ENCODE results near the gene LACTBL1. TPM values are rescaled to one million over a fixed set of nuclear protein-coding genes. Genes with fewer than 3 reads are reported as not detected.
A peak's percentile ranks its signal among the peaks of the same experiment; 100 is the strongest.

The LACTBL1 gene
- total RNA-seq, 1 donor from 2014 or later = not detected

DNA sequence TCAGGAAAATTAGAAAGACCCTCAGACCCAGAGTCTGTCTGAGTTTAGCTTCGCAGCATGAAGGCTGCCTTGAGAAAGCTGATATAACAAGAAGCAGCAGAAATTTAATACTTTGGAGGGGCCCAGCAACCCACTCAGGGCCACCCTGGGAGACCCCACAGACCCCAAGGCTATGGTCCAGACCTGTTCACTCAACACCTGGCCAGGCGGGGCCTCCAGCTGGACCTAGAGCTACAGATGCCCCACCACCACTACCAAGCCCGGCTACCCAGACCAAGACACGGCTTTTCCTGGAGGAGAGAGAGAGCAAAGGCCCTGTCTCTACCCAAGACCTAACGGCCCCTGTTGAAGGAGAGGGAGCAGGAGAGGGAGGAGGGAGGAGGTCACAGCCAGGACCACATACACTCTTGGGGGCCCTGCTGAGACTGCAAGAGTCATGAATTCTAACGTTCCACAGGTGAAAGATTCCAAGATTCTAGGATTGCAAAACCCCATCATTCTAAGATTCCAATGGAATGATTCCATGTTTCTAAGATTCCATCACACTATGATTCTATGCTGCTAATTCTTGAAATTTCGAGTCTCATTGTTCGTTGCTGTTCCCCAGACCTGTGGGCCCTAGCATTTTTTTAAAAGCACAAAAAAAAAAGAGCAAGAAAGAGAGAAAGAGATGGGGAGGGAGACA, 53.2 kb downstream of the LACTBL1 start:
- Histone ChIP-seq H3K4me3 (ENCODE audit: insufficient read depth, low read depth, low read length) (no peak overlapping the region), H3K27ac (ENCODE audit: low read depth, low read length) (no peak overlapping the region), H3K9ac (ENCODE audit: low read length) (no peak overlapping the region), H3K79me2 (ENCODE audit: insufficient read depth, low read length) (no peaks in the 10 kb centered on the region), H3K4me1 (ENCODE audit: insufficient read depth, low read length) (peaks cover 5% of the 10 kb centered on the region), H3K4me2 (ENCODE audit: low read length) (peak overlapping the region; percentile 8), H2AFZ (ENCODE audit: low read depth, low read length) (no peak overlapping the region), H3K9me3 (ENCODE audit: insufficient read depth, low read depth, low read length) (peaks cover 6% of the 10 kb centered on the region), H3K27me3 (ENCODE audit: insufficient read depth, low read length) (no peaks in the 10 kb centered on the region), H4K20me1 (ENCODE audit: insufficient read depth, low read length) (no peaks in the 10 kb centered on the region), H3K36me3 (ENCODE audit: insufficient read depth, low read length) (no peaks in the 10 kb centered on the region)
- no peak for TF ChIP-seq EZH2 (IDR thresholded peaks at IDR 0.05; ENCODE audit: insufficient read depth, low read length)
- TF ChIP-seq CTCF (IDR thresholded peaks at IDR 0.05; ENCODE audit: insufficient read depth, low read depth, low read length) = no peak
- no peak overlapping the region for H3K4me3 Mint-ChIP-seq (ENCODE audit: unreplicated experiment)
- H3K9me3 Mint-ChIP-seq (ENCODE audit: unreplicated experiment) = peaks cover 7% of the 10 kb centered on the region
- peaks cover 17% of the 10 kb centered on the region for H3K4me1 Mint-ChIP-seq (ENCODE audit: low read depth, unreplicated experiment)
- peaks cover 28% of the 10 kb centered on the region for H3K27me3 Mint-ChIP-seq (ENCODE audit: low read depth, unreplicated experiment)
- H3K27ac Mint-ChIP-seq (ENCODE audit: unreplicated experiment) = no peak overlapping the region
- FAIRE-seq = no peak
- peaks cover 1% of the 10 kb centered on the region for H3K36me3 Mint-ChIP-seq (ENCODE audit: low read depth, unreplicated experiment)
- peak; percentile 47 for DNase-seq (ENCODE audit: low read depth)

- FAIRE-seq (no peak), DNase-seq (ENCODE audit: low read depth) (no peak)
- Mint-ChIP-seq H3K4me1 (ENCODE audit: low read depth, unreplicated experiment) (peaks cover 17% of the 10 kb centered on the region), H3K9me3 (ENCODE audit: unreplicated experiment) (peaks cover 6% of the 10 kb centered on the region), H3K36me3 (ENCODE audit: low read depth, unreplicated experiment) (peaks cover 1% of the 10 kb centered on the region), H3K27me3 (ENCODE audit: low read depth, unreplicated experiment) (peaks cover 33% of the 10 kb centered on the region), H3K4me3 (ENCODE audit: unreplicated experiment) (no peak overlapping the region), H3K27ac (ENCODE audit: unreplicated experiment) (no peak overlapping the region)
- Histone ChIP-seq H4K20me1 (ENCODE audit: insufficient read depth, low read length) (no peaks in the 10 kb centered on the region), H3K4me1 (ENCODE audit: insufficient read depth, low read length) (peaks cover 5% of the 10 kb centered on the region), H3K79me2 (ENCODE audit: insufficient read depth, low read length) (no peaks in the 10 kb centered on the region), H2AFZ (ENCODE audit: low read depth, low read length) (no peak overlapping the region), H3K4me3 (ENCODE audit: insufficient read depth, low read depth, low read length) (no peak overlapping the region), H3K9ac (ENCODE audit: low read length) (no peak overlapping the region), H3K4me2 (ENCODE audit: low read length) (no peak overlapping the region), H3K9me3 (ENCODE audit: insufficient read depth, low read depth, low read length) (peaks cover 6% of the 10 kb centered on the region), H3K27ac (ENCODE audit: low read depth, low read length) (no peak overlapping the region), H3K27me3 (ENCODE audit: insufficient read depth, low read length) (no peaks in the 10 kb centered on the region), H3K36me3 (ENCODE audit: insufficient read depth, low read length) (peaks cover 1% of the 10 kb centered on the region)
- no peak for TF ChIP-seq EZH2 (IDR thresholded peaks at IDR 0.05; ENCODE audit: insufficient read depth, low read length)
- TF ChIP-seq CTCF (IDR thresholded peaks at IDR 0.05; ENCODE audit: insufficient read depth, low read depth, low read length) = no peak
Observed at GRCh38 chr1:22918644-22919043, 54.0 kb downstream of the LACTBL1 start.

DNA sequence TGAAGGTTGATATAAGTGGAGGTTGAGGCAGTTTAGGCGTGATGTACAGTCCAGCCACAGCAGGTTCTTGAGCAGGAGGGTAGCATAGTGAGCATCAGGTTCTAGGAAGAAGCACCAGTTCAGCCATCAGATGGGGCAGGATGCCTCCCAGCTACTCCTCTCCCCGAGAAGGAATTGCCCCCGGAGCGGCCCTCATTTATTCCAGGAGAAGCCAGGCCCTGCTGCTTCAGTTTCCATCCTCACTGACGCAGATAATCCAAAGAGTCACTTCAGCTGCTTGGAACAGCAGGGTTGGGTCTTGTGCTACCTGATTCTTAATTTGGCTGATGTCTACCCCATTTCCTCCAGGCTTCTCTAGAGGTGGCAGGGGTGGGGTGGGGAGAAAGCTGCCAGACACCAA, 54.7 kb downstream of the LACTBL1 start:
- no peak overlapping the region for H3K9ac ChIP-seq (ENCODE audit: low read length)

More for the DNA sequence above, 54.7 kb downstream of the LACTBL1 start:
- no peaks in the 10 kb centered on the region for H4K20me1 ChIP-seq (ENCODE audit: insufficient read depth, low read length)
- no peak overlapping the region for H2AFZ ChIP-seq (ENCODE audit: low read depth, low read length)
- Mint-ChIP-seq H3K4me1 (ENCODE audit: low read depth, unreplicated experiment) (peaks cover 17% of the 10 kb centered on the region), H3K27ac (ENCODE audit: unreplicated experiment) (no peak overlapping the region), H3K36me3 (ENCODE audit: low read depth, unreplicated experiment) (peaks cover 1% of the 10 kb centered on the region), H3K4me3 (ENCODE audit: unreplicated experiment) (no peak overlapping the region), H3K9me3 (ENCODE audit: unreplicated experiment) (no peaks in the 10 kb centered on the region), H3K27me3 (ENCODE audit: low read depth, unreplicated experiment) (peaks cover 33% of the 10 kb centered on the region)
- no peaks in the 10 kb centered on the region for H3K79me2 ChIP-seq (ENCODE audit: insufficient read depth, low read length)
- H3K4me2 ChIP-seq (ENCODE audit: low read length) = no peak overlapping the region
- H3K27me3 ChIP-seq (ENCODE audit: insufficient read depth, low read length) = no peaks in the 10 kb centered on the region
- no peak overlapping the region for H3K27ac ChIP-seq (ENCODE audit: low read depth, low read length)
- peaks cover 3% of the 10 kb centered on the region for H3K36me3 ChIP-seq (ENCODE audit: insufficient read depth, low read length)
- no peak for FAIRE-seq
- TF ChIP-seq CTCF (IDR thresholded peaks at IDR 0.05; ENCODE audit: insufficient read depth, low read depth, low read length) (no peak), EZH2 (IDR thresholded peaks at IDR 0.05; ENCODE audit: insufficient read depth, low read length) (no peak)
- peaks cover 5% of the 10 kb centered on the region for H3K4me1 ChIP-seq (ENCODE audit: insufficient read depth, low read length)
- H3K9me3 ChIP-seq (ENCODE audit: insufficient read depth, low read depth, low read length) = peaks cover 5% of the 10 kb centered on the region
- DNase-seq (ENCODE audit: low read depth) = no peak
- H3K4me3 ChIP-seq (ENCODE audit: insufficient read depth, low read depth, low read length) = no peak overlapping the region
